AG04450 (cell line): ENCODE measurements around the gene FGGY. TPM values are rescaled to one million over a fixed set of nuclear protein-coding genes. Genes with fewer than 3 reads are reported as not detected.

ENCODE experiments used
- CTCF ChIA-PET: fragments of 300-600, 350-600 bp; formaldehyde crosslinking; extraction: SDS; loops from one replicate; lab custom pipeline; 2022; ENCODE audit warnings: antibody characterized with exemption, inconsistent platforms; lab: Charles Lee
- POLR2A ChIA-PET: fragments of 350-600 bp; formaldehyde crosslinking; extraction: SDS; loops from one replicate; lab custom pipeline; 2021; ENCODE audit warnings: antibody characterized with exemption, inconsistent platforms; lab: Yijun Ruan, JAX
- DNase-seq: peaks from one replicate; pipeline ENCODE4 v3.0.0-alpha.2; 2011; ENCODE audit warnings: low read depth, low spot score
- H3K27ac ChIP-seq: one replicate; pipeline ENCODE4 v1.5.1; 2012; ENCODE audit warnings: low read depth, low read length, control low read depth
- H3K27me3 ChIP-seq: one replicate; pipeline ENCODE4 v1.6.0; 2012; ENCODE audit warnings: low read length; ENCODE audit not compliant: control insufficient read depth, insufficient read depth
- H3K4me3 ChIP-seq: 2 replicates; pipeline ENCODE4 v1.5.1; 2011; ENCODE audit warnings: mild to moderate bottlenecking, low read depth, low read length, control low read depth
- H3K9me3 ChIP-seq: 2 replicates; pipeline ENCODE4 v1.5.1; 2012; ENCODE audit warnings: low read length; ENCODE audit not compliant: control insufficient read depth, insufficient read depth
- CTCF ChIP-seq: IDR thresholded peaks from 2 replicates; pipeline ENCODE4 v1.5.1; 2011; ENCODE audit warnings: low read depth, low read length, control low read depth, inconsistent platforms
- polyA plus RNA-seq: library from polyadenylated mRNA; depleted of rRNA; stranded (reverse); fragments of >200 nt; gene quantifications from 2 replicates; pipeline ENCODE4 v1.2.3, GENCODE V29; 2011

FGGY gene
- polyA plus RNA-seq, 1 experiment, result 11.8 TPM

DNA sequence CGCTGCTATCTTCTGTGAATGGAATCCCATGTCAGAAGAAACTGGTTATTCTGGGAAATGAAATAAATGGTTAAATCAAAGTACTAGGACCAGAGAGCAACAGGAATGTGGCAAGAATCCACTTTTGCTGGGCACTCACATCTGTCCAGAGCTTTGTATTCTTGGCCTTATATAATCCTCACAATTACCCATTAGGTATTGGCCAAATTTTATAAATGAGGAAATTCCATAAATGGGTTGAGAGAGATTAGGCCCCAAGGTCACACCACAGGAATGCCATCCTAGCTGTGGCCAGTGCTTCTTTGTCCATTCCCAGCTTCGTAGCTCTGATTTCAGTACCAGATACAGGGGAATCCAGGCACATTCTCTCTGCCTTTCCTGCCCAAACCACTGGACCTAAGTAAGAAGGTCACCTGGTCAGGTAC is 441.7 kb downstream of the FGGY start:
- POLR2A ChIA-PET, result interaction anchor here (0.6 to 2.5 kb wide), 14 partner anchors 8 to 983 kb away, joined by 3 to 33 read pairs (median 6); partner anchors contain the start of gene JUN
- peak; percentile 67 for DNase-seq

DNA sequence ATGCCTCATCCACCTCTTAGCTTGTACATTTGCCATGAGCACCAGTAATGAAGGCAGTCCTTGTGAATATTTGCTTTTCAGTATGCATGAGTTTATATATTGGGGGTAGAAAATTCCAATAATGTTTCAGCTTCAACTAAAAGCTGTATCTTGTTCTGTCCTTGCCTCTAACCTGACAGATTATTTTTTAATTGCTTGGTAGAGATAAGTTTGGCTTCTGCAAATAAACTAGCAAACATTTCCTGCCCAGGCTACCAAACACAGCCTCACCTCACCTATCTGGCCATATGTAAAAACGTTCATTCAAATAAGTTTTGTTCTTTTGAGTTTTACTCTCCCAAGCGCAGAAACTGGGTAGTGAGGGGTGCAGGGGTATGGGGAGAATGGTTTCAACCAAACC is 442.2 kb downstream of the FGGY start:
- DNase-seq, result no peak
- peak overlapping the region; percentile 93 for H3K27ac ChIP-seq
- no peak overlapping the region for H3K4me3 ChIP-seq
- CTCF ChIA-PET, result interaction anchor here (1.0 to 1.5 kb wide), 4 partner anchors 13 to 40 kb away, joined by 3 to 5 read pairs (median 3); no protein-coding TSS in a partner anchor
- POLR2A ChIA-PET, result interaction anchor here (0.6 to 2.5 kb wide), 8 partner anchors 9 to 213 kb away, joined by 4 to 33 read pairs (median 6); no protein-coding TSS in a partner anchor
- peaks cover 6% of the 10 kb centered on the region for H3K9me3 ChIP-seq
- H3K27me3 ChIP-seq, result no peaks in the 10 kb centered on the region
- no peak for TF ChIP-seq CTCF

More for the DNA sequence above, 441.7 kb downstream of the FGGY start:
- TF ChIP-seq CTCF, result no peak
- Histone ChIP-seq H3K4me3 (no peak overlapping the region), H3K27ac (peak overlapping the region; percentile 93), H3K9me3 (peaks cover 6% of the 10 kb centered on the region), H3K27me3 (no peaks in the 10 kb centered on the region)
- CTCF ChIA-PET, result interaction anchor here (1.0 to 1.5 kb wide), 3 partner anchors 14 to 21 kb away, joined by 3 to 5 read pairs (median 3); no protein-coding TSS in a partner anchor

- CTCF ChIA-PET, result no interaction called here
- TF ChIP-seq CTCF, result no peak
Measured at GRCh38 chr1:59742526-59742925, 445.6 kb downstream of the FGGY start.

GRCh38 chr1:59743324-59744091 is 446.6 kb downstream of the FGGY start:
- Histone ChIP-seq H3K27me3 (no peaks in the 10 kb centered on the region), H3K27ac (no peak overlapping the region), H3K4me3 (no peak overlapping the region), H3K9me3 (no peaks in the 10 kb centered on the region)
- ChIA-PET CTCF (no interaction called here), POLR2A (interaction anchor here (0.6 kb wide), 2 partner anchors 13 to 707 kb away, joined by 3 read pairs; no protein-coding TSS in a partner anchor)
- TF ChIP-seq CTCF, result no peak
- DNase-seq, result no peak

More at GRCh38 chr1:59742526-59742925, 445.6 kb downstream of the FGGY start:
- H3K27ac ChIP-seq, result no peak overlapping the region
- no peak overlapping the region for H3K4me3 ChIP-seq
- no peaks in the 10 kb centered on the region for H3K9me3 ChIP-seq
- POLR2A ChIA-PET, result no interaction called here
- DNase-seq, result no peak
- no peaks in the 10 kb centered on the region for H3K27me3 ChIP-seq
